ENCODE data around the gene RBM12.
"Not testable (repeated sequence)": the region's sequence is repeated elsewhere in the genome, so short reads cannot be mapped to it uniquely, and the experiment has no call there.

RBM12 gene

GRCh38 chr20:35697696-35698297 is 33.1 kb upstream of the RBM12 start:
- no peak overlapping the region for H3K27ac ChIP-seq (ENCODE audit: low read length)
- 0 out of 2 replicates have a peak, but pooled peaks cover 1% of the 10 kb centered on the region for H3K4me1 ChIP-seq (ENCODE audit: control insufficient read depth, insufficient read depth, low read length)
- no peak for DNase-seq (ENCODE audit: low read depth, low spot score)
- 100% methylated on average over 1 of the region's 9 CpGs for WGBS (ENCODE audit: insufficient coverage, insufficient read length)
- H3K27me3 ChIP-seq (ENCODE audit: control insufficient read depth, insufficient read depth, low read length): no peaks in the 10 kb centered on the region
- no peak overlapping the region for H3K4me3 ChIP-seq (ENCODE audit: low read length)
- H3K36me3 ChIP-seq (ENCODE audit: control insufficient read depth, insufficient read depth, low read length): no peaks in the 10 kb centered on the region; the same call in 1 of the 2 replicates
- no peaks in the 10 kb centered on the region for H3K9me3 ChIP-seq (ENCODE audit: control insufficient read depth, insufficient read depth, low read length)

- Histone ChIP-seq H3K9me3 (ENCODE audit: control insufficient read depth, insufficient read depth, low read length) (no peaks in the 10 kb centered on the region), H3K4me1 (ENCODE audit: control insufficient read depth, insufficient read depth, low read length) (0 out of 2 replicates have a peak, but pooled peaks cover 1% of the 10 kb centered on the region), H3K36me3 (ENCODE audit: control insufficient read depth, insufficient read depth, low read length) (no peaks in the 10 kb centered on the region; the same call in 1 of the 2 replicates), H3K4me3 (ENCODE audit: low read length) (no peak overlapping the region), H3K27ac (ENCODE audit: low read length) (no peak overlapping the region), H3K27me3 (ENCODE audit: control insufficient read depth, insufficient read depth, low read length) (no peaks in the 10 kb centered on the region)
- DNase-seq (ENCODE audit: low read depth, low spot score): no peak
- WGBS (ENCODE audit: insufficient coverage, insufficient read length): no CpG with 5 or more reads among the region's 4 CpGs
These were observed 31.3 kb upstream of the RBM12 start for GRCh38 chr20:35695978-35696377.

GRCh38 chr20:35695245-35695749 is 30.6 kb upstream of the RBM12 start:
- no peak overlapping the region for H3K27ac ChIP-seq (ENCODE audit: low read length)
- no peak overlapping the region for H3K4me3 ChIP-seq (ENCODE audit: low read length)
- no CpG with 5 or more reads among the region's 2 CpGs for WGBS (ENCODE audit: insufficient coverage, insufficient read length)
- no peak for DNase-seq (ENCODE audit: low read depth, low spot score)
- 0 out of 2 replicates have a peak, but pooled peaks cover 1% of the 10 kb centered on the region for H3K4me1 ChIP-seq (ENCODE audit: control insufficient read depth, insufficient read depth, low read length)
- H3K9me3 ChIP-seq (ENCODE audit: control insufficient read depth, insufficient read depth, low read length): no peaks in the 10 kb centered on the region
- no peaks in the 10 kb centered on the region for H3K27me3 ChIP-seq (ENCODE audit: control insufficient read depth, insufficient read depth, low read length)
- H3K36me3 ChIP-seq (ENCODE audit: control insufficient read depth, insufficient read depth, low read length): no peaks in the 10 kb centered on the region; the same call in 1 of the 2 replicates

GRCh38 chr20:35690265-35690664 is 25.6 kb upstream of the RBM12 start:
- DNase-seq (ENCODE audit: low read depth, low spot score): no peak
- no peak overlapping the region for H3K27ac ChIP-seq (ENCODE audit: low read length)
- no peaks in the 10 kb centered on the region for H3K4me1 ChIP-seq (ENCODE audit: control insufficient read depth, insufficient read depth, low read length)
- H3K36me3 ChIP-seq (ENCODE audit: control insufficient read depth, insufficient read depth, low read length): no peaks in the 10 kb centered on the region; the same call in 1 of the 2 replicates
- H3K9me3 ChIP-seq (ENCODE audit: control insufficient read depth, insufficient read depth, low read length): no peaks in the 10 kb centered on the region; the same call in 1 of the 2 replicates
- no peak overlapping the region for H3K4me3 ChIP-seq (ENCODE audit: low read length)
- H3K27me3 ChIP-seq (ENCODE audit: control insufficient read depth, insufficient read depth, low read length): no peaks in the 10 kb centered on the region
- no CpG with 5 or more reads among the region's 4 CpGs for WGBS (ENCODE audit: insufficient coverage, insufficient read length)

- not testable (repeated sequence) for H3K4me1 ChIP-seq (ENCODE audit: control insufficient read depth, insufficient read depth, low read length); H3K27me3 ChIP-seq (ENCODE audit: control insufficient read depth, insufficient read depth, low read length); DNase-seq (ENCODE audit: low read depth, low spot score); H3K36me3 ChIP-seq (ENCODE audit: control insufficient read depth, insufficient read depth, low read length); H3K4me3 ChIP-seq (ENCODE audit: low read length); H3K27ac ChIP-seq (ENCODE audit: low read length); H3K9me3 ChIP-seq (ENCODE audit: control insufficient read depth, insufficient read depth, low read length)
- WGBS (ENCODE audit: insufficient coverage, insufficient read length): no CpG with 5 or more reads among the region's 11 CpGs
These were observed 22.2 kb upstream of the RBM12 start for GRCh38 chr20:35686872-35687271.

- not testable (repeated sequence) for H3K4me3 ChIP-seq (ENCODE audit: low read length); DNase-seq (ENCODE audit: low read depth, low spot score); H3K27ac ChIP-seq (ENCODE audit: low read length); H3K9me3 ChIP-seq (ENCODE audit: control insufficient read depth, insufficient read depth, low read length); H3K36me3 ChIP-seq (ENCODE audit: control insufficient read depth, insufficient read depth, low read length); H3K4me1 ChIP-seq (ENCODE audit: control insufficient read depth, insufficient read depth, low read length); H3K27me3 ChIP-seq (ENCODE audit: control insufficient read depth, insufficient read depth, low read length)
- no CpG with 5 or more reads among the region's 9 CpGs for WGBS (ENCODE audit: insufficient coverage, insufficient read length)
These were observed 20.7 kb upstream of the RBM12 start for GRCh38 chr20:35685368-35685767.

- H3K4me1 ChIP-seq (ENCODE audit: control insufficient read depth, insufficient read depth, low read length): no peaks in the 10 kb centered on the region
- no peak overlapping the region for H3K4me3 ChIP-seq (ENCODE audit: low read length)
- H3K36me3 ChIP-seq (ENCODE audit: control insufficient read depth, insufficient read depth, low read length): no peaks in the 10 kb centered on the region
- WGBS (ENCODE audit: insufficient coverage, insufficient read length): 100% methylated on average over 1 of the region's 1 CpG
- H3K9me3 ChIP-seq (ENCODE audit: control insufficient read depth, insufficient read depth, low read length): no peaks in the 10 kb centered on the region; the same call in 1 of the 2 replicates
- H3K27ac ChIP-seq (ENCODE audit: low read length): no peak overlapping the region
- no peaks in the 10 kb centered on the region; the same call in 1 of the 2 replicates for H3K27me3 ChIP-seq (ENCODE audit: control insufficient read depth, insufficient read depth, low read length)
- no peak for DNase-seq (ENCODE audit: low read depth, low spot score)
These were observed 17.3 kb upstream of the RBM12 start for GRCh38 chr20:35681960-35682359.

GRCh38 chr20:35680452-35681183 is 15.9 kb upstream of the RBM12 start:
- Histone ChIP-seq H3K27me3 (ENCODE audit: control insufficient read depth, insufficient read depth, low read length) (no peaks in the 10 kb centered on the region; the same call in 1 of the 2 replicates), H3K4me3 (ENCODE audit: low read length) (no peak overlapping the region), H3K36me3 (ENCODE audit: control insufficient read depth, insufficient read depth, low read length) (no peaks in the 10 kb centered on the region), H3K4me1 (ENCODE audit: control insufficient read depth, insufficient read depth, low read length) (no peaks in the 10 kb centered on the region), H3K27ac (ENCODE audit: low read length) (no peak overlapping the region), H3K9me3 (ENCODE audit: control insufficient read depth, insufficient read depth, low read length) (no peaks in the 10 kb centered on the region)
- no peak for DNase-seq (ENCODE audit: low read depth, low spot score)
- WGBS (ENCODE audit: insufficient coverage, insufficient read length): no CpG with 5 or more reads among the region's 4 CpGs

GRCh38 chr20:35674921-35675320 is 10.2 kb upstream of the RBM12 start:
- H3K4me3 ChIP-seq (ENCODE audit: low read length): no peak overlapping the region
- no peak overlapping the region for H3K27ac ChIP-seq (ENCODE audit: low read length)
- no peak for DNase-seq (ENCODE audit: low read depth, low spot score)
- H3K36me3 ChIP-seq (ENCODE audit: control insufficient read depth, insufficient read depth, low read length): 0 out of 2 replicates have a peak, but pooled peaks cover 2% of the 10 kb centered on the region
- no peaks in the 10 kb centered on the region for H3K27me3 ChIP-seq (ENCODE audit: control insufficient read depth, insufficient read depth, low read length)
- no peaks in the 10 kb centered on the region for H3K9me3 ChIP-seq (ENCODE audit: control insufficient read depth, insufficient read depth, low read length)
- no peaks in the 10 kb centered on the region for H3K4me1 ChIP-seq (ENCODE audit: control insufficient read depth, insufficient read depth, low read length)
- no CpG with 5 or more reads among the region's 8 CpGs for WGBS (ENCODE audit: insufficient coverage, insufficient read length)

- DNase-seq (ENCODE audit: low read depth, low spot score): no peak
- no peak overlapping the region for H3K27ac ChIP-seq (ENCODE audit: low read length)
- no peaks in the 10 kb centered on the region for H3K9me3 ChIP-seq (ENCODE audit: control insufficient read depth, insufficient read depth, low read length)
- no CpG with 5 or more reads among the region's 4 CpGs for WGBS (ENCODE audit: insufficient coverage, insufficient read length)
- H3K27me3 ChIP-seq (ENCODE audit: control insufficient read depth, insufficient read depth, low read length): no peaks in the 10 kb centered on the region
- H3K36me3 ChIP-seq (ENCODE audit: control insufficient read depth, insufficient read depth, low read length): 0 out of 2 replicates have a peak, but pooled peaks cover 8% of the 10 kb centered on the region
- H3K4me1 ChIP-seq (ENCODE audit: control insufficient read depth, insufficient read depth, low read length): no peaks in the 10 kb centered on the region
- no peak overlapping the region for H3K4me3 ChIP-seq (ENCODE audit: low read length)
These were observed 9.2 kb upstream of the RBM12 start for GRCh38 chr20:35673884-35674283.

Data from iPS DF 6.9 (cell line).